Right lobe of liver (tissue), 4 donors: ENCODE results near the gene TCF7L2.

Experiments
- POLR2A ChIP-seq: fragments of 450-650 bp; IDR thresholded peaks from one replicate; pipeline ENCODE4 v1.6.1; 2017; ENCODE audit warnings: antibody characterized with exemption, mild to moderate bottlenecking
- TF ChIP-seq, protein P1 (sequence below), 4 donors: fragments of 200-600 bp in 3 of 4; fragments of 450-650 bp in 1 of 4; IDR thresholded peaks; one replicate each; pipeline versions ENCODE4 v1.5.1 to v1.8.0; 2016 to 2022; ENCODE audit warnings: antibody characterized with exemption in 4 of 4, mild to moderate bottlenecking in 2 of 4
- donor health status: DM: no; HTN: no; CAD: no.
- donor health status: DM: no; HTN: no; CAD: no.
- donor health status: DM: no; HTN: yes; CAD: no.

DNA sequence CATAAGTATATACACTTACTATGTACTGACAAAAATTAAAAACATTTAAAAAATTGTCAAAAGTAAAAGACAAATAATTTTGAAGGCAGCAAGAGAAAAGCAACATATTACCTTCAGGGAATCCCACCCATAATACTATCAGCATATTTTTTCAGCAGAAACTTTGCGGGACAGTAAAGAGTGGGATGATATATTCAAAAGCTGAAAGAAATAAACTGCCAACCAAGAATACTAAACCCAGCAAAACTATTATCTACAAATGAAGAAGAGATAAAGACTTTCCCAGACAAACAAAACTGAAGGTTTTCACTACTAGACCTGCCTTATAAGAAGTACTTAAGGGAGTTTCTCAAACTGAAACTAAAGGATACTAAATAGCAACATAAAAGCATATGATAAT is 257.9 kb downstream of the TCF7L2 start:
- TF ChIP-seq, protein P1, sequence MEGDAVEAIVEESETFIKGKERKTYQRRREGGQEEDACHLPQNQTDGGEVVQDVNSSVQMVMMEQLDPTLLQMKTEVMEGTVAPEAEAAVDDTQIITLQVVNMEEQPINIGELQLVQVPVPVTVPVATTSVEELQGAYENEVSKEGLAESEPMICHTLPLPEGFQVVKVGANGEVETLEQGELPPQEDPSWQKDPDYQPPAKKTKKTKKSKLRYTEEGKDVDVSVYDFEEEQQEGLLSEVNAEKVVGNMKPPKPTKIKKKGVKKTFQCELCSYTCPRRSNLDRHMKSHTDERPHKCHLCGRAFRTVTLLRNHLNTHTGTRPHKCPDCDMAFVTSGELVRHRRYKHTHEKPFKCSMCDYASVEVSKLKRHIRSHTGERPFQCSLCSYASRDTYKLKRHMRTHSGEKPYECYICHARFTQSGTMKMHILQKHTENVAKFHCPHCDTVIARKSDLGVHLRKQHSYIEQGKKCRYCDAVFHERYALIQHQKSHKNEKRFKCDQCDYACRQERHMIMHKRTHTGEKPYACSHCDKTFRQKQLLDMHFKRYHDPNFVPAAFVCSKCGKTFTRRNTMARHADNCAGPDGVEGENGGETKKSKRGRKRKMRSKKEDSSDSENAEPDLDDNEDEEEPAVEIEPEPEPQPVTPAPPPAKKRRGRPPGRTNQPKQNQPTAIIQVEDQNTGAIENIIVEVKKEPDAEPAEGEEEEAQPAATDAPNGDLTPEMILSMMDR (IDR thresholded peaks at IDR 0.05), result no peak
- TF ChIP-seq POLR2A, result no peak
